IPS-18c (cell line): ENCODE data around the gene CLMN.

Source experiments
- H3K4me3 ChIP-seq: 2 replicates; pipeline ENCODE4 v1.7.0; 2013; ENCODE audit warnings: low read depth, mild to moderate bottlenecking, low read length, moderate library complexity; ENCODE audit not compliant: insufficient read depth
- H3K9me3 ChIP-seq: one replicate; pipeline ENCODE4 v1.6.1; 2013; ENCODE audit warnings: mild to moderate bottlenecking, low read length, moderate library complexity; ENCODE audit not compliant: control insufficient read depth, insufficient read depth

CLMN gene

GRCh38 chr14:95228240-95228639, 91.5 kb downstream of the CLMN start:
- H3K4me3 ChIP-seq: no peak overlapping the region
- no peaks in the 10 kb centered on the region for H3K9me3 ChIP-seq

GRCh38 chr14:95227279-95227860, 92.3 kb downstream of the CLMN start:
- H3K4me3 ChIP-seq: no peak overlapping the region
- no peaks in the 10 kb centered on the region for H3K9me3 ChIP-seq

- Histone ChIP-seq H3K4me3 (no peak overlapping the region), H3K9me3 (no peaks in the 10 kb centered on the region)
Measured at GRCh38 chr14:95226801-95227200, 92.9 kb downstream of the CLMN start.

- no peaks in the 10 kb centered on the region for H3K9me3 ChIP-seq
Measured at GRCh38 chr14:95225251-95225887, 94.3 kb downstream of the CLMN start.

GRCh38 chr14:95222870-95223398, 96.8 kb downstream of the CLMN start:
- H3K9me3 ChIP-seq: no peaks in the 10 kb centered on the region
- no peak overlapping the region for H3K4me3 ChIP-seq

More at GRCh38 chr14:95225251-95225887, 94.3 kb downstream of the CLMN start:
- H3K4me3 ChIP-seq: no peak overlapping the region

- no peak overlapping the region for H3K4me3 ChIP-seq
- no peaks in the 10 kb centered on the region for H3K9me3 ChIP-seq
Measured at GRCh38 chr14:95222151-95222631, 97.5 kb downstream of the CLMN start.

GRCh38 chr14:95221531-95221930, 98.2 kb downstream of the CLMN start:
- H3K9me3 ChIP-seq: no peaks in the 10 kb centered on the region
- H3K4me3 ChIP-seq: no peak overlapping the region

- H3K9me3 ChIP-seq: no peaks in the 10 kb centered on the region
- no peak overlapping the region for H3K4me3 ChIP-seq
Measured at GRCh38 chr14:95220663-95221231, 99.0 kb downstream of the CLMN start.

- H3K4me3 ChIP-seq: no peak overlapping the region
- H3K9me3 ChIP-seq: no peaks in the 10 kb centered on the region
Measured at GRCh38 chr14:95218472-95219193, 101.1 kb downstream of the CLMN start.

GRCh38 chr14:95218006-95218405, 101.7 kb downstream of the CLMN start:
- Histone ChIP-seq H3K9me3 (no peaks in the 10 kb centered on the region), H3K4me3 (no peak overlapping the region)

GRCh38 chr14:95217391-95217900, 102.3 kb downstream of the CLMN start:
- no peak overlapping the region for H3K4me3 ChIP-seq
- H3K9me3 ChIP-seq: no peaks in the 10 kb centered on the region

GRCh38 chr14:95216008-95216407, 103.7 kb downstream of the CLMN start:
- H3K4me3 ChIP-seq: no peak overlapping the region

GRCh38 chr14:95215094-95215725, 104.5 kb downstream of the CLMN start:
- no peaks in the 10 kb centered on the region for H3K9me3 ChIP-seq
- H3K4me3 ChIP-seq: no peak overlapping the region

More at GRCh38 chr14:95216008-95216407, 103.7 kb downstream of the CLMN start:
- H3K9me3 ChIP-seq: no peaks in the 10 kb centered on the region

- Histone ChIP-seq H3K9me3 (no peaks in the 10 kb centered on the region), H3K4me3 (no peak overlapping the region)
Measured at GRCh38 chr14:95213774-95214173, 105.9 kb downstream of the CLMN start.

- Histone ChIP-seq H3K4me3 (no peak overlapping the region), H3K9me3 (no peaks in the 10 kb centered on the region)
Measured at GRCh38 chr14:95211721-95212504, 107.8 kb downstream of the CLMN start.

GRCh38 chr14:95210699-95211098, 109.0 kb downstream of the CLMN start:
- Histone ChIP-seq H3K9me3 (no peaks in the 10 kb centered on the region), H3K4me3 (no peak overlapping the region)
